H1 (cell line): Measurements from ENCODE around the gene NUB1. TPM values are rescaled to one million over a fixed set of nuclear protein-coding genes. Genes with fewer than 3 reads are reported as not detected.

ENCODE experiments used
- CTCF ChIA-PET: fragments of 300-600 bp; sonication (Branson Sonifier 250); formaldehyde crosslinking; loops from one replicate; lab custom pipeline; 2021; ENCODE audit not compliant: partially characterized antibody; lab: Charles Lee
- POLR2A ChIA-PET: fragments of 300-600 bp; sonication (Branson Sonifier 250); formaldehyde crosslinking; loops from one replicate; lab custom pipeline; 2021; ENCODE audit warnings: inconsistent platforms; ENCODE audit not compliant: partially characterized antibody; lab: Charles Lee
- DNase-seq, 2 experiments: peaks; one replicate each; pipeline versions ENCODE4 v3.0.0 to v3.0.0-alpha.2; 2010 to 2022; ENCODE audit warnings: low spot score in 2 of 2, low read depth in 1 of 2, mixed read lengths in 1 of 2
- FAIRE-seq: peaks from 2 replicates; lab custom pipeline; 2011; peaks lifted over from hg19 to GRCh38; lab: Jason Lieb, UNC
- H2AFZ ChIP-seq: 2 replicates; pipeline ENCODE4 v1.8.1; 2012; ENCODE audit warnings: low read length, inconsistent platforms
- H2AK5ac ChIP-seq: 2 replicates; pipeline ENCODE4 v1.6.1; 2013; ENCODE audit warnings: low read depth, low read length
- H2BK120ac ChIP-seq: replicated peaks from 2 replicates; pipeline ENCODE3; 2013; ENCODE audit warnings: low read depth, low read length, inconsistent platforms
- H2BK12ac ChIP-seq: 2 replicates; pipeline ENCODE4 v1.6.1; 2013; ENCODE audit warnings: low read depth, low read length
- H2BK15ac ChIP-seq: 2 replicates; pipeline ENCODE4 v1.6.1; 2013; ENCODE audit warnings: low read length
- H2BK20ac ChIP-seq: 2 replicates; pipeline ENCODE4 v1.6.1; 2013; ENCODE audit warnings: low read length
- H2BK5ac ChIP-seq: 2 replicates; pipeline ENCODE4 v1.6.1; 2013; ENCODE audit warnings: low read depth, low read length
- H3K14ac ChIP-seq: 2 replicates; pipeline ENCODE4 v1.6.1; 2013; ENCODE audit warnings: inconsistent platforms; ENCODE audit not compliant: insufficient read length
- H3K18ac ChIP-seq: 2 replicates; pipeline ENCODE4 v1.6.1; 2013; ENCODE audit warnings: low read length; ENCODE audit errors: extremely low read depth
- H3K23ac ChIP-seq: 2 replicates; pipeline ENCODE4 v1.6.1; 2013; ENCODE audit warnings: inconsistent platforms; ENCODE audit not compliant: insufficient read length
- H3K23me2 ChIP-seq: 2 replicates; pipeline ENCODE4 v1.6.1; 2013; ENCODE audit warnings: low read depth, low read length
- H3K27ac ChIP-seq: 2 replicates; pipeline ENCODE4 v1.6.1; 2011; ENCODE audit warnings: low read depth, low read length, inconsistent platforms
- H3K27me3 ChIP-seq, 4 experiments: replicated peaks in 1 of 4; 1 replicate in 1 of 4; 2 replicates in 3 of 4; pipeline versions ENCODE4 v1.6.1 to v1.8.1; 2011 to 2013; ENCODE audit warnings: low read length in 3 of 4, mild to moderate bottlenecking in 3 of 4, inconsistent platforms in 2 of 4, mixed read lengths in 2 of 4, moderate library complexity in 1 of 4; ENCODE audit not compliant: control insufficient read depth in 3 of 4, insufficient read depth in 3 of 4; ENCODE audit errors: extremely low read depth in 1 of 4
- H3K36me3 ChIP-seq, 4 experiments: 2 replicates each; pipeline versions ENCODE4 v1.6.1 to v1.8.1; 2011 to 2013; ENCODE audit warnings: mild to moderate bottlenecking in 4 of 4, low read length in 3 of 4, moderate library complexity in 2 of 4, control low read depth in 1 of 4, inconsistent platforms in 1 of 4; ENCODE audit not compliant: insufficient read depth in 4 of 4, control insufficient read depth in 2 of 4
- H3K4ac ChIP-seq: replicated peaks from 2 replicates; pipeline ENCODE3; 2013; ENCODE audit warnings: low read length, low read depth, mixed read lengths, inconsistent platforms; ENCODE audit not compliant: insufficient read length
- H3K4me1 ChIP-seq, 4 experiments: replicated peaks in 1 of 4; 1 replicate in 1 of 4; 2 replicates in 3 of 4; pipeline versions ENCODE4 v1.6.1 to v1.8.1; 2011 to 2013; ENCODE audit warnings: low read length in 3 of 4, inconsistent platforms in 2 of 4, mixed read lengths in 1 of 4; ENCODE audit not compliant: insufficient read depth in 4 of 4, control insufficient read depth in 3 of 4
- H3K4me2 ChIP-seq, 2 experiments: 2 replicates each; pipeline versions ENCODE4 v1.6.1 to v1.8.1; 2011 to 2013; ENCODE audit warnings: low read depth in 2 of 2, low read length in 2 of 2, control low read depth in 1 of 2, inconsistent platforms in 1 of 2, mild to moderate bottlenecking in 1 of 2; ENCODE audit not compliant: insufficient read depth in 1 of 2
- H3K4me3 ChIP-seq, 4 experiments: fragments of 200-600, 300-600 bp in 1 of 4; sonication (generic), shearing (Covaris generic), sonication (Bioruptor Twin) in 1 of 4; 2 replicates each; pipeline versions ENCODE4 v1.5.1 to v1.8.1; 2011 to 2016; ENCODE audit warnings: low read length in 4 of 4, low read depth in 3 of 4, control low read depth in 2 of 4, inconsistent platforms in 2 of 4, mild to moderate bottlenecking in 2 of 4, mixed read lengths in 1 of 4, moderate library complexity in 1 of 4; ENCODE audit not compliant: insufficient read depth in 2 of 4; ENCODE audit errors: extremely low read depth in 1 of 4
- H3K56ac ChIP-seq: replicated peaks from 2 replicates; pipeline ENCODE3; 2013; ENCODE audit warnings: low read depth, mild to moderate bottlenecking, mixed read lengths, low read length, inconsistent platforms; ENCODE audit not compliant: insufficient read length
- H3K79me1 ChIP-seq: 2 replicates; pipeline ENCODE4 v1.6.1; 2013; ENCODE audit warnings: low read depth, low read length, control low read depth
- H3K79me2 ChIP-seq, 2 experiments: 2 replicates each; pipeline versions ENCODE4 v1.6.1 to v1.8.1; 2012 to 2013; ENCODE audit warnings: low read length in 2 of 2, mild to moderate bottlenecking in 2 of 2, inconsistent platforms in 1 of 2; ENCODE audit not compliant: insufficient read depth in 2 of 2, control insufficient read depth in 1 of 2
- H3K9ac ChIP-seq, 4 experiments: replicated peaks in 1 of 4; 1 replicate in 1 of 4; 2 replicates in 3 of 4; pipeline versions ENCODE4 v1.6.1 to v1.8.1; 2011 to 2013; ENCODE audit warnings: low read depth in 3 of 4, low read length in 3 of 4, control low read depth in 2 of 4, mild to moderate bottlenecking in 2 of 4, moderate library complexity in 2 of 4, inconsistent platforms in 1 of 4; ENCODE audit errors: extremely low read depth in 1 of 4
- H3K9me3 ChIP-seq, 2 experiments: 2 replicates each; pipeline versions ENCODE4 v1.6.1 to v1.8.1; 2012 to 2013; ENCODE audit warnings: mild to moderate bottlenecking in 2 of 2, moderate library complexity in 2 of 2, control low read depth in 1 of 2, inconsistent platforms in 1 of 2, low read depth in 1 of 2, low read length in 1 of 2, mixed read lengths in 1 of 2; ENCODE audit not compliant: insufficient read depth in 2 of 2
- H4K20me1 ChIP-seq, 2 experiments: replicated peaks in 1 of 2; 2 replicates each; pipeline versions ENCODE3 to v1.8.1; 2011 to 2013; ENCODE audit warnings: inconsistent platforms in 2 of 2, low read length in 2 of 2, mild to moderate bottlenecking in 1 of 2; ENCODE audit not compliant: insufficient read depth in 2 of 2, control insufficient read depth in 1 of 2
- H4K5ac ChIP-seq: 2 replicates; pipeline ENCODE4 v1.6.1; 2013; ENCODE audit warnings: low read length, low read depth, mixed read lengths, inconsistent platforms; ENCODE audit not compliant: insufficient read length
- H4K8ac ChIP-seq: 2 replicates; pipeline ENCODE4 v1.8.0; 2013; ENCODE audit warnings: mild to moderate bottlenecking, moderate library complexity, low read length, inconsistent platforms; ENCODE audit not compliant: insufficient read depth; ENCODE audit errors: extremely low read depth
- H4K91ac ChIP-seq: replicated peaks from 2 replicates; pipeline ENCODE3; 2013; ENCODE audit warnings: low read length, mixed read lengths, inconsistent platforms; ENCODE audit not compliant: insufficient read length
- BRCA1 ChIP-seq: IDR thresholded peaks from 2 replicates; pipeline ENCODE4 v1.6.1; 2012; ENCODE audit warnings: low read depth, low read length, improper control_type of control experiment
- CHD1 ChIP-seq: IDR thresholded peaks from 2 replicates; pipeline ENCODE4 v1.6.1; 2012; ENCODE audit warnings: low read depth, low read length, improper control_type of control experiment
- KDM1A ChIP-seq: fragments of 200-600, 300-600 bp; sonication (generic); IDR thresholded peaks from 2 replicates; pipeline ENCODE4 v1.7.1; 2016; ENCODE audit warnings: mild to moderate bottlenecking, low read length, borderline replicate concordance
- POLR2AphosphoS5 ChIP-seq: IDR thresholded peaks from 2 replicates; pipeline ENCODE4 v1.6.1; 2011; ENCODE audit warnings: low read depth, low read length
- RAD21 ChIP-seq, 2 experiments: IDR thresholded peaks in 1 of 2; conservative IDR thresholded peaks in 1 of 2; 2 replicates each; pipeline ENCODE4 v1.6.1; 2011; ENCODE audit warnings: low read depth in 2 of 2, low read length in 2 of 2, improper control_type of control experiment in 1 of 2, inconsistent platforms in 1 of 2, mild to moderate bottlenecking in 1 of 2, moderate library complexity in 1 of 2
- RNF2 ChIP-seq: fragments of 200-900, 300-1000 bp; sonication (generic); IDR thresholded peaks from 2 replicates; pipeline ENCODE4 v1.7.1; 2016; ENCODE audit warnings: borderline replicate concordance, low read depth, mild to moderate bottlenecking, antibody characterized with exemption, low read length; ENCODE audit not compliant: poor library complexity, severe bottlenecking; ENCODE audit errors: missing control alignments
- TAF1 ChIP-seq: IDR thresholded peaks from 2 replicates; pipeline ENCODE4 v1.6.1; 2011; ENCODE audit warnings: mild to moderate bottlenecking, low read depth, low read length
- TBP ChIP-seq: IDR thresholded peaks from 2 replicates; pipeline ENCODE4 v1.6.1; 2011; ENCODE audit warnings: low read depth, low read length, improper control_type of control experiment
- TEAD4 ChIP-seq: IDR thresholded peaks from 2 replicates; pipeline ENCODE4 v1.6.1; 2012; ENCODE audit warnings: low read depth, low read length, inconsistent platforms, mixed read lengths
- WGBS, 2 experiments: shearing (Covaris generic) in 1 of 2; methylation state at CpG; one replicate each; pipeline versions ENCODE4 v1.1.6 to v1.1.7; 2013 to 2015; ENCODE audit warnings: low lambda C conversion rate in 2 of 2, mixed read lengths in 2 of 2, inconsistent platforms in 1 of 2, low coverage in 1 of 2, missing lambda C conversion rate in 1 of 2; ENCODE audit not compliant: insufficient replicate concordance in 2 of 2, insufficient coverage in 1 of 2, insufficient read length in 1 of 2; ENCODE audit errors: extremely low coverage in 1 of 2, missing lambda C conversion rate in 1 of 2; 5-methylcytosine and 5-hydroxymethylcytosine counted together
- polyA plus RNA-seq, 7 experiments: library from polyadenylated mRNA; depleted of rRNA in 3 of 7; stranded (reverse) in 5 of 7; unstranded in 2 of 7; fragments of >200 nt in 5 of 7; fragments of 200-250 nt in 2 of 7; gene quantifications; 1 replicate in 5 of 7; 2 replicates in 1 of 7; 4 replicates in 1 of 7; pipeline versions ENCODE4 v1.2.1 to v1.2.3, GENCODE V29; 2011 to 2013; ENCODE audit warnings: missing spikeins in 2 of 7, mixed read lengths in 2 of 7
- total RNA-seq: library from RNA; stranded (reverse); fragmentation: NEBNext Ultra II Directional; extraction: Animal tissue kit (Norgen Biotek cat#: 25700); gene quantifications from 2 replicates; pipeline ENCODE4 v1.2.1, GENCODE V29; 2021
- TF ChIP-seq, protein P1 (sequence below): IDR thresholded peaks from 2 replicates; pipeline ENCODE4 v1.6.1; 2011; ENCODE audit warnings: low read depth, mild to moderate bottlenecking, low read length; ENCODE audit not compliant: insufficient read depth

Gene NUB1
- total and polyA plus RNA-seq, 2 of the 8 experiments (the other 6 are each of a cell fraction or from before 2014, with no cell fraction given) = 22.1 to 43.5 TPM

DNA sequence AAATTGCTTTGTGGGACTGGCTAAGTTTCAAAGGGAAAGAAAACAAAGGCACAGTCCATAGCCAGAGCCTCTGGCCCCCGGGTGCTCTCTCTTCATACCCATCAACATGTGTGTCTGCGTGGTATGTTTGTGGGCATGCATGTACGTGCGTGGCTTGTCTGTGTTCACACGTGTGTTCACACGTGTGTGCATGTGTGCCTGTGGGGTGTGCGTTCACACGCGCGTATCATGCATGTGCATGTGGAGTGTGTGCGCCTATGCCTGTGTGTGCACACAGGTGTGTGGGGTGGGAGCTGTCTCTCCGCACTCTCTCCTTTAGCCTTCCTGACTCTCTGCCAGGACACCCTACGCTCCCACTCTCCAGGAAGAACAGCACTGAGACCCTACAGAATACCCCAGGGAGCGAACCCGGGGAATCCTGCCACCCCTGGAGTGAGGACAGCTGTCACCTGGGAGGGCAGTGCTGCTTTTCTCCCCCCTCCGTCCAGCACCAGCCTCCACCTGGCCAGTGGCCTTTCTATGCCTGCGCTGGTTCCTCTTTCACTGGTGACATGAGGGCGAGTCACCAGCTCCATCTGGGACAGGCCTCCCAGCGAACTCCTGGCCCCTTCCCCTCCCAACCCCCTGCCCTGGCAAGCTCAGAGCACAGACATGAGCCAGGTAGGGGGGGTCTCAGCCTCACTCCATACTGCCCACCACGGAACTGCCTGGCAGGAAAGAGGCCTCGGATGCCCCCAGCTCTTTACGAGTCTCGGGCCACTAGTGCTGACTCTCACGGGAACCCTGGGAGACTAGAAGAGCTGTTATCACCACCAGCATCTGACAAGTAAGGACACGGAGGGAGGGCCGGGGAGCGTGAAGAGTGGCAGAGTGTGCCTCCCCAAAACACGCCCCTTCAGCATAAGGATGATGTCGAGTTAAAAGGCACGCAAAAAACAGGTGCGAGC lies 51.7 kb downstream of the NUB1 start:
- 92% methylated on average over 31 of the region's 31 CpGs; no CpG with 5 or more reads in 1 of the 2 experiments for WGBS, 2 experiments
- DNase-seq = no peak
- TF ChIP-seq BRCA1 (no peak), TEAD4 (no peak), POLR2AphosphoS5 (no peak), RNF2 (no peak), CHD1 (no peak), TAF1 (no peak), KDM1A (no peak), TBP (no peak), RAD21 (IDR thresholded peaks at IDR 0.05 in 1 of 2, conservative IDR thresholded peaks at IDR 0.05 in 1 of 2; ENCODE audit: low read depth in 2 of 2, low read length in 2 of 2) (no peak)
- TF ChIP-seq, protein P1, sequence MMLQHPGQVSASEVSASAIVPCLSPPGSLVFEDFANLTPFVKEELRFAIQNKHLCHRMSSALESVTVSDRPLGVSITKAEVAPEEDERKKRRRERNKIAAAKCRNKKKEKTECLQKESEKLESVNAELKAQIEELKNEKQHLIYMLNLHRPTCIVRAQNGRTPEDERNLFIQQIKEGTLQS = no peak

More for the DNA sequence above, 51.7 kb downstream of the NUB1 start:
- Histone ChIP-seq H3K23me2 (peaks cover 3% of the 10 kb centered on the region; the same call in 1 of the 2 replicates), H3K56ac (no peak overlapping the region), H3K9ac (no peak overlapping the region), H2BK20ac (no peak overlapping the region), H2BK120ac (no peak overlapping the region), H3K27ac (no peak overlapping the region), H2BK12ac (peak overlapping the region; percentile 84; the same call in 1 of the 2 replicates), H3K4me3 (no peak overlapping the region), H3K23ac (no peak overlapping the region), H3K4me2 (no peak overlapping the region), H2BK5ac (no peak overlapping the region), H3K14ac (no peak overlapping the region), H4K5ac (no peak overlapping the region), H3K27me3 (no peaks in the 10 kb centered on the region), H3K36me3 (peaks cover 0 to 4% (median 0%) of the 10 kb centered on the region in 4 experiments; a peak in 2 of 8 replicates), H3K79me2 (no peaks in the 10 kb centered on the region), H3K9me3 (no peaks in the 10 kb centered on the region), H4K91ac (no peak overlapping the region), H2BK15ac (no peak overlapping the region), H4K8ac (no peak overlapping the region), H3K4me1 (peaks cover 0 to 13% (median 4%) of the 10 kb centered on the region in 4 experiments; a peak in 6 of 7 replicates), H2AFZ (no peak overlapping the region), H4K20me1 (peaks cover 0 to 5% of the 10 kb centered on the region in 2 experiments), H2AK5ac (peak overlapping the region; percentile 99; the same call in 1 of the 2 replicates), H3K18ac (no peak overlapping the region; the same call in 1 of the 2 replicates), H3K4ac (no peak overlapping the region), H3K79me1 (no peaks in the 10 kb centered on the region)
- CTCF ChIA-PET = interaction anchor here (0.6 to 1.8 kb wide), 7 partner anchors 13 to 343 kb away, joined by 3 to 6 read pairs (median 4); no protein-coding TSS in a partner anchor
- FAIRE-seq = no peak
- POLR2A ChIA-PET = no interaction called here
